Liver (tissue), 9 donors: ENCODE data around the gene SLC66A2. TPM values are rescaled to one million over a fixed set of nuclear protein-coding genes. Genes with fewer than 3 reads are reported as not detected.

Experiments used
- DNase-seq: peaks from one replicate; pipeline ENCODE4 v3.0.0-alpha.2; 2017; ENCODE audit warnings: low spot score
- H3K27ac ChIP-seq, 2 donors: one replicate each; pipeline ENCODE4 v1.7.0; 2013; ENCODE audit warnings: inconsistent platforms in 2 of 2, low read length in 2 of 2, control low read depth in 1 of 2, low read depth in 1 of 2, mild to moderate bottlenecking in 1 of 2
- H3K27me3 ChIP-seq, 4 donors: one replicate each; pipeline versions ENCODE4 v1.6.1 to v1.7.0; 2013; ENCODE audit warnings: low read length in 3 of 4, inconsistent platforms in 1 of 4, mild to moderate bottlenecking in 1 of 4, moderate library complexity in 1 of 4; ENCODE audit not compliant: control insufficient read depth in 4 of 4, insufficient read depth in 4 of 4
- H3K36me3 ChIP-seq, 4 donors: one replicate each; pipeline versions ENCODE4 v1.6.1 to v1.7.0; 2013; ENCODE audit warnings: low read length in 3 of 4, mild to moderate bottlenecking in 3 of 4, low read depth in 1 of 4, moderate library complexity in 1 of 4; ENCODE audit not compliant: control insufficient read depth in 4 of 4, insufficient read depth in 3 of 4
- H3K4me1 ChIP-seq, 4 donors: one replicate each; pipeline versions ENCODE4 v1.6.1 to v1.7.0; 2013; ENCODE audit warnings: low read length in 3 of 4, mild to moderate bottlenecking in 3 of 4, moderate library complexity in 1 of 4; ENCODE audit not compliant: control insufficient read depth in 4 of 4, insufficient read depth in 4 of 4
- H3K4me3 ChIP-seq, 3 donors: one replicate each; pipeline versions ENCODE4 v1.6.1 to v1.7.0; 2013; ENCODE audit warnings: low read length in 3 of 3, control low read depth in 1 of 3, low read depth in 1 of 3, mild to moderate bottlenecking in 1 of 3
- H3K9ac ChIP-seq, 2 donors: one replicate each; pipeline ENCODE4 v1.7.0; 2013; ENCODE audit warnings: low read length in 2 of 2, mild to moderate bottlenecking in 2 of 2, moderate library complexity in 2 of 2, control low read depth in 1 of 2, low read depth in 1 of 2
- H3K9me3 ChIP-seq, 4 donors: one replicate each; pipeline versions ENCODE4 v1.6.1 to v1.7.0; 2013; ENCODE audit warnings: low read length in 3 of 4; ENCODE audit not compliant: control insufficient read depth in 4 of 4
- FOXA1 ChIP-seq: IDR thresholded peaks from 2 replicates; pipeline ENCODE4 v1.6.1; 2016; ENCODE audit warnings: antibody characterized with exemption
- GABPA ChIP-seq, 2 donors: IDR thresholded peaks in 1 of 2; conservative IDR thresholded peaks in 1 of 2; 2 replicates each; pipeline ENCODE4 v1.6.1; 2016; ENCODE audit warnings: antibody characterized with exemption in 2 of 2, mild to moderate bottlenecking in 1 of 2, moderate library complexity in 1 of 2
- JUND ChIP-seq, 2 donors: IDR thresholded peaks; 2 replicates each; pipeline ENCODE4 v1.6.1; 2016; ENCODE audit warnings: antibody characterized with exemption in 2 of 2
- NR2F2 ChIP-seq: IDR thresholded peaks from 2 replicates; pipeline ENCODE4 v1.6.1; 2016; ENCODE audit warnings: antibody characterized with exemption
- RAD21 ChIP-seq, 2 donors: IDR thresholded peaks; 2 replicates each; pipeline ENCODE4 v1.6.1; 2016; ENCODE audit warnings: antibody characterized with exemption in 2 of 2, mild to moderate bottlenecking in 2 of 2
- SP1 ChIP-seq: IDR thresholded peaks from 2 replicates; pipeline ENCODE4 v1.6.1; 2018; ENCODE audit warnings: antibody characterized with exemption, mild to moderate bottlenecking
- TAF1 ChIP-seq: conservative IDR thresholded peaks from 2 replicates; pipeline ENCODE4 v1.6.1; 2016; ENCODE audit warnings: antibody characterized with exemption, mild to moderate bottlenecking
- YY1 ChIP-seq: IDR thresholded peaks from 2 replicates; pipeline ENCODE4 v1.6.1; 2016; ENCODE audit warnings: antibody characterized with exemption, mild to moderate bottlenecking
- WGBS: extraction: QIAGEN DNeasy Blood & Tissue Kit; methylation state at CpG from one replicate; pipeline ENCODE4 v1.1.7; 2013; 5-methylcytosine and 5-hydroxymethylcytosine counted together
- polyA plus RNA-seq, 2 donors: library from polyadenylated mRNA; stranded (reverse) in 1 of 2; unstranded in 1 of 2; fragments of 200-250 nt in 1 of 2; fragments of >200 nt in 1 of 2; fragmentation: Nextera tagmentation in 1 of 2; extraction: Ambion mirVana in 1 of 2; gene quantifications; one replicate each; pipeline versions ENCODE4 v1.2.1 to v1.2.3, GENCODE V29; 2013 to 2015
- total RNA-seq, 2 donors: library from RNA; depleted of rRNA; stranded (reverse); fragments of >200 nt; gene quantifications; one replicate each; pipeline ENCODE4 v1.2.3, GENCODE V29; 2014
- TF ChIP-seq, protein P1 (sequence below): fragments of 150-350 bp; IDR thresholded peaks from 2 replicates; pipeline ENCODE4 v1.5.1; 2017; ENCODE audit warnings: improper control_type of control experiment, low read depth, low read length; ENCODE audit not compliant: missing input control
- TF ChIP-seq, protein P2 (sequence below): IDR thresholded peaks from 2 replicates; pipeline ENCODE4 v1.6.1; 2016; ENCODE audit warnings: antibody characterized with exemption
- TF ChIP-seq, protein P3 (sequence below): IDR thresholded peaks from 2 replicates; pipeline ENCODE4 v1.6.1; 2016; ENCODE audit warnings: antibody characterized with exemption
- TF ChIP-seq, protein P4 (sequence below): IDR thresholded peaks from 2 replicates; pipeline ENCODE4 v1.6.1; 2016; ENCODE audit warnings: antibody characterized with exemption, mild to moderate bottlenecking
- TF ChIP-seq, protein P5 (sequence below): IDR thresholded peaks from 2 replicates; pipeline ENCODE4 v1.6.1; 2016; ENCODE audit warnings: antibody characterized with exemption
- donor health status: healthy.
- donor health status: healthy.
- donor health status: healthy.
- donor health status: healthy.
- donor health status: healthy.

Gene SLC66A2
- total and polyA plus RNA-seq, 4 donors = 47.8 to 107 (median 67.9) TPM

DNA sequence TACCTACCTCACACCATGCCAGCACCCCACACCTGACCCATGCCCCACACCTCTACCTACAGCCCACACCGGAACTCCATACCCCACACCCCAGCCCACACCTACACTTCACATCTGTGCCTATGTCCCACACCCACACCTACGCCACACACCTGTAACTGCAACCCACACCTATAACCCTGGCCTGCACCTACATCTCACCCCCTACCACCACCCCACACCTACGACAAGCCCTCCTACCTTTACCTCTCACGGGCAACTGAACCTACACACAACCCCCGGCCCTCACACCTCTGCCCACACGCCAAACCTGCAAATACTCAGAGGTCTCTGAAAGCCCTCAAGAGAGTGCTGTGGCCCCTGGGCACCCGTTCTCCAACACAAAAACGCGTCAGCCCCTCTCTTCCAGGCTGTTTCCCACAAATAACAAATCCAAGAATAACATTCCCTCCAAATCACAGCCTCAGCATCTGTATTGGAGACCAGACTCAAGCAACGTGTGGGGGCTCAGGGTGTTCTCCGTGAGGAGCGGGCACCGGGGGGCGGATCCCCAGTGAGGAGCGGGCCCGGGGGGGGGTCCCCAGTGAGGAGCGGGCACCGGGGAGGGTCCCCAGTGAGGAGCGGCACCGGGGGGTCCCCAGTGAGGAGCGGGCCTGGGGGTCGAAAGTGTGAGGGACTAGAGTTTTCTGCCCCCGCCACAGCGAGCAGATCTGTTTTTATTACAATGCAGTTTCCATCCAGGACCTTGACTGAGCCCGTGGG, 33.4 kb downstream of the SLC66A2 start (continued):
- TF ChIP-seq, protein P1, sequence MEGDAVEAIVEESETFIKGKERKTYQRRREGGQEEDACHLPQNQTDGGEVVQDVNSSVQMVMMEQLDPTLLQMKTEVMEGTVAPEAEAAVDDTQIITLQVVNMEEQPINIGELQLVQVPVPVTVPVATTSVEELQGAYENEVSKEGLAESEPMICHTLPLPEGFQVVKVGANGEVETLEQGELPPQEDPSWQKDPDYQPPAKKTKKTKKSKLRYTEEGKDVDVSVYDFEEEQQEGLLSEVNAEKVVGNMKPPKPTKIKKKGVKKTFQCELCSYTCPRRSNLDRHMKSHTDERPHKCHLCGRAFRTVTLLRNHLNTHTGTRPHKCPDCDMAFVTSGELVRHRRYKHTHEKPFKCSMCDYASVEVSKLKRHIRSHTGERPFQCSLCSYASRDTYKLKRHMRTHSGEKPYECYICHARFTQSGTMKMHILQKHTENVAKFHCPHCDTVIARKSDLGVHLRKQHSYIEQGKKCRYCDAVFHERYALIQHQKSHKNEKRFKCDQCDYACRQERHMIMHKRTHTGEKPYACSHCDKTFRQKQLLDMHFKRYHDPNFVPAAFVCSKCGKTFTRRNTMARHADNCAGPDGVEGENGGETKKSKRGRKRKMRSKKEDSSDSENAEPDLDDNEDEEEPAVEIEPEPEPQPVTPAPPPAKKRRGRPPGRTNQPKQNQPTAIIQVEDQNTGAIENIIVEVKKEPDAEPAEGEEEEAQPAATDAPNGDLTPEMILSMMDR = no peak
- TF ChIP-seq, protein P2, sequence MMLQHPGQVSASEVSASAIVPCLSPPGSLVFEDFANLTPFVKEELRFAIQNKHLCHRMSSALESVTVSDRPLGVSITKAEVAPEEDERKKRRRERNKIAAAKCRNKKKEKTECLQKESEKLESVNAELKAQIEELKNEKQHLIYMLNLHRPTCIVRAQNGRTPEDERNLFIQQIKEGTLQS = no peak
- TF ChIP-seq YY1 = no peak
- no peak for TF ChIP-seq TAF1
- TF ChIP-seq SP1 = no peak

DNA sequence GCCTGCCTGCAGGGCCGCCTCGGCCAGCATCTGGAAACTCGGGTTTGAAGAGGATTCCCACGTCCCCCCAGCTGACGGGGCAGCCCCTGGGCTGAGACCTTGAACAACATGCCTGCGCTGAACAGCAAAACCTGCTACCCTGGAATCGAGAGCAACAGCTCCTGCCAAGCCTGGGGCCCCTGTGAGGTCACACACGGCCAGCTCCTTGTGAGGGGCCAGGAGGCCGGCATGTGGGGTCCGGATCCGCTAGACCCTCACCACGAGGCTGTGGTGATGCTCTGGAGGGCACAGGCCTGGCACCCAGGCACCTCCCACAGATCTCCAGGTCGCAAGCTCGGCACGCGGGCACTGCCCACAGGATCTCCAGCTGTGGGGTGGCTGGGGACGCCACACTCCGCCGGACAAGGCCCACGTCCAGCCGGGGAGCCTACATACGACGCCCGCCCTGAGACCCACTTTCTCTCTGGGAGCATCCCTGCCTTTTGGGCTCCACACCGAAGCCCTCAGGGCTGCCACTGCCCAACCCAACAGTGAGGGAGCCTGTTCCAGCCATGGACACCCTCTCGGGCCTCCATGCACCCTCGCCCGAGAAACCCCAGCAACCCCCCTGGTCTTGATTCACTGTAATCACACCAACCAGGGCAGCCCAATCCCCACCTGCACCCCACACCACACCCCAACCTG, 34.1 kb downstream of the SLC66A2 start:
- H3K4me1 ChIP-seq = peaks cover 0 to under 1% (median 0%) of the 10 kb centered on the region in 4 donors
- peaks cover 22 to 57% (median 31%) of the 10 kb centered on the region in 4 donors for H3K36me3 ChIP-seq
- no peak overlapping the region for H3K27ac ChIP-seq
- no peak overlapping the region for H3K4me3 ChIP-seq
- 95% methylated on average over 28 of the region's 28 CpGs for WGBS
- no peak for DNase-seq
- no peak for TF ChIP-seq FOXA1
- no peak for TF ChIP-seq RAD21 (IDR thresholded peaks at IDR 0.05)
- TF ChIP-seq TAF1 = no peak
- TF ChIP-seq SP1 = no peak
- TF ChIP-seq, protein P3, sequence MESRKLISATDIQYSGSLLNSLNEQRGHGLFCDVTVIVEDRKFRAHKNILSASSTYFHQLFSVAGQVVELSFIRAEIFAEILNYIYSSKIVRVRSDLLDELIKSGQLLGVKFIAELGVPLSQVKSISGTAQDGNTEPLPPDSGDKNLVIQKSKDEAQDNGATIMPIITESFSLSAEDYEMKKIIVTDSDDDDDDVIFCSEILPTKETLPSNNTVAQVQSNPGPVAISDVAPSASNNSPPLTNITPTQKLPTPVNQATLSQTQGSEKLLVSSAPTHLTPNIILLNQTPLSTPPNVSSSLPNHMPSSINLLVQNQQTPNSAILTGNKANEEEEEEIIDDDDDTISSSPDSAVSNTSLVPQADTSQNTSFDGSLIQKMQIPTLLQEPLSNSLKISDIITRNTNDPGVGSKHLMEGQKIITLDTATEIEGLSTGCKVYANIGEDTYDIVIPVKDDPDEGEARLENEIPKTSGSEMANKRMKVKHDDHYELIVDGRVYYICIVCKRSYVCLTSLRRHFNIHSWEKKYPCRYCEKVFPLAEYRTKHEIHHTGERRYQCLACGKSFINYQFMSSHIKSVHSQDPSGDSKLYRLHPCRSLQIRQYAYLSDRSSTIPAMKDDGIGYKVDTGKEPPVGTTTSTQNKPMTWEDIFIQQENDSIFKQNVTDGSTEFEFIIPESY = no peak
- TF ChIP-seq JUND (IDR thresholded peaks at IDR 0.05) = no peak
- TF ChIP-seq, protein P4, sequence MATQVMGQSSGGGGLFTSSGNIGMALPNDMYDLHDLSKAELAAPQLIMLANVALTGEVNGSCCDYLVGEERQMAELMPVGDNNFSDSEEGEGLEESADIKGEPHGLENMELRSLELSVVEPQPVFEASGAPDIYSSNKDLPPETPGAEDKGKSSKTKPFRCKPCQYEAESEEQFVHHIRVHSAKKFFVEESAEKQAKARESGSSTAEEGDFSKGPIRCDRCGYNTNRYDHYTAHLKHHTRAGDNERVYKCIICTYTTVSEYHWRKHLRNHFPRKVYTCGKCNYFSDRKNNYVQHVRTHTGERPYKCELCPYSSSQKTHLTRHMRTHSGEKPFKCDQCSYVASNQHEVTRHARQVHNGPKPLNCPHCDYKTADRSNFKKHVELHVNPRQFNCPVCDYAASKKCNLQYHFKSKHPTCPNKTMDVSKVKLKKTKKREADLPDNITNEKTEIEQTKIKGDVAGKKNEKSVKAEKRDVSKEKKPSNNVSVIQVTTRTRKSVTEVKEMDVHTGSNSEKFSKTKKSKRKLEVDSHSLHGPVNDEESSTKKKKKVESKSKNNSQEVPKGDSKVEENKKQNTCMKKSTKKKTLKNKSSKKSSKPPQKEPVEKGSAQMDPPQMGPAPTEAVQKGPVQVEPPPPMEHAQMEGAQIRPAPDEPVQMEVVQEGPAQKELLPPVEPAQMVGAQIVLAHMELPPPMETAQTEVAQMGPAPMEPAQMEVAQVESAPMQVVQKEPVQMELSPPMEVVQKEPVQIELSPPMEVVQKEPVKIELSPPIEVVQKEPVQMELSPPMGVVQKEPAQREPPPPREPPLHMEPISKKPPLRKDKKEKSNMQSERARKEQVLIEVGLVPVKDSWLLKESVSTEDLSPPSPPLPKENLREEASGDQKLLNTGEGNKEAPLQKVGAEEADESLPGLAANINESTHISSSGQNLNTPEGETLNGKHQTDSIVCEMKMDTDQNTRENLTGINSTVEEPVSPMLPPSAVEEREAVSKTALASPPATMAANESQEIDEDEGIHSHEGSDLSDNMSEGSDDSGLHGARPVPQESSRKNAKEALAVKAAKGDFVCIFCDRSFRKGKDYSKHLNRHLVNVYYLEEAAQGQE = no peak
- TF ChIP-seq NR2F2 = no peak
- TF ChIP-seq, protein P5, sequence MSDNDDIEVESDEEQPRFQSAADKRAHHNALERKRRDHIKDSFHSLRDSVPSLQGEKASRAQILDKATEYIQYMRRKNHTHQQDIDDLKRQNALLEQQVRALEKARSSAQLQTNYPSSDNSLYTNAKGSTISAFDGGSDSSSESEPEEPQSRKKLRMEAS = no peak
- TF ChIP-seq YY1 = no peak
- TF ChIP-seq, protein P1 = no peak
- TF ChIP-seq GABPA (IDR thresholded peaks at IDR 0.05 in 1 of 2, conservative IDR thresholded peaks at IDR 0.05 in 1 of 2) = no peak
- H3K9ac ChIP-seq = no peak overlapping the region
- H3K9me3 ChIP-seq = no peaks in the 10 kb centered on the region
- H3K27me3 ChIP-seq = no peaks in the 10 kb centered on the region
